IMR-90 (cell line): ENCODE data around the gene DDX10.

ENCODE experiments used
- CEBPB ChIP-seq: IDR thresholded peaks from 2 replicates; pipeline ENCODE4 v1.6.1; 2012; ENCODE audit warnings: low read depth, low read length, improper control_type of control experiment
- FOS ChIP-seq: fragments of 150-350 bp; IDR thresholded peaks from 2 replicates; pipeline ENCODE4 v1.6.1; 2016; ENCODE audit warnings: low read depth, low read length
- MAZ ChIP-seq: IDR thresholded peaks from 2 replicates; pipeline ENCODE4 v1.6.1; 2012; ENCODE audit warnings: low read depth, mild to moderate bottlenecking, low read length, improper control_type of control experiment, moderate library complexity, borderline replicate concordance
- MXI1 ChIP-seq: IDR thresholded peaks from 2 replicates; pipeline ENCODE4 v1.6.1; 2012; ENCODE audit warnings: low read depth, mild to moderate bottlenecking, low read length, moderate library complexity, borderline replicate concordance
- POLR2A ChIP-seq: IDR thresholded peaks from 2 replicates; pipeline ENCODE4 v1.6.1; 2012; ENCODE audit warnings: mild to moderate bottlenecking, low read depth, low read length
- RAD21 ChIP-seq: IDR thresholded peaks from 2 replicates; pipeline ENCODE4 v1.6.1; 2012; ENCODE audit warnings: low read length, improper control_type of control experiment
- TF ChIP-seq, protein P1 (sequence below): conservative IDR thresholded peaks from 2 replicates; pipeline ENCODE4 v1.5.1; 2012; ENCODE audit warnings: mild to moderate bottlenecking, low read depth, low read length, improper control_type of control experiment
- TF ChIP-seq, protein P2 (sequence below): fragments of 150-350 bp; IDR thresholded peaks from 2 replicates; pipeline ENCODE4 v1.6.1; 2017; ENCODE audit warnings: mild to moderate bottlenecking, antibody characterized with exemption, low read length, low read depth
- TF ChIP-seq, protein P3 (sequence below): fragments of 150-350 bp; IDR thresholded peaks from 2 replicates; pipeline ENCODE4 v1.6.1; 2016; ENCODE audit warnings: low read depth, mild to moderate bottlenecking, low read length, moderate library complexity, borderline replicate concordance

DNA sequence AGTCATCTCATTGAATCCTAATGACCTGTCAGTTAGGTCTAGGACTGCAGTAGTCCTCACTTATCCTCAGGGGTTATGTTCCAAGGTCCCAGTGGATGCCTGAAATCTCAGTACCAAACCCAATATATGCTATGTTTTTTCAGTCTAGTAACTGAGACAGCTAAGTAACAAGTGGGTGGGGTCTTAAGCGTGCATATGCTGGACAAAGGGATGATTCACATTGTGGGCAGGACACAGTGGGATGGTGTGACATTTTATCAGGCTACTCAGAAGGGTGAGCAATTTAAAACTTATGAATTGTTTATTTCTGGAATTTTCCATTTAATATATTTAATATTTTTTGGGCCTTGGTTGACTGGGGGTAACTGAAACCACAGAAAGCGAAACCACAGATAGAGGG, 29.0 kb downstream of the DDX10 start:
- TF ChIP-seq CEBPB, result no peak
- TF ChIP-seq MXI1, result no peak
- TF ChIP-seq, protein P1, sequence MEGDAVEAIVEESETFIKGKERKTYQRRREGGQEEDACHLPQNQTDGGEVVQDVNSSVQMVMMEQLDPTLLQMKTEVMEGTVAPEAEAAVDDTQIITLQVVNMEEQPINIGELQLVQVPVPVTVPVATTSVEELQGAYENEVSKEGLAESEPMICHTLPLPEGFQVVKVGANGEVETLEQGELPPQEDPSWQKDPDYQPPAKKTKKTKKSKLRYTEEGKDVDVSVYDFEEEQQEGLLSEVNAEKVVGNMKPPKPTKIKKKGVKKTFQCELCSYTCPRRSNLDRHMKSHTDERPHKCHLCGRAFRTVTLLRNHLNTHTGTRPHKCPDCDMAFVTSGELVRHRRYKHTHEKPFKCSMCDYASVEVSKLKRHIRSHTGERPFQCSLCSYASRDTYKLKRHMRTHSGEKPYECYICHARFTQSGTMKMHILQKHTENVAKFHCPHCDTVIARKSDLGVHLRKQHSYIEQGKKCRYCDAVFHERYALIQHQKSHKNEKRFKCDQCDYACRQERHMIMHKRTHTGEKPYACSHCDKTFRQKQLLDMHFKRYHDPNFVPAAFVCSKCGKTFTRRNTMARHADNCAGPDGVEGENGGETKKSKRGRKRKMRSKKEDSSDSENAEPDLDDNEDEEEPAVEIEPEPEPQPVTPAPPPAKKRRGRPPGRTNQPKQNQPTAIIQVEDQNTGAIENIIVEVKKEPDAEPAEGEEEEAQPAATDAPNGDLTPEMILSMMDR, result no peak
- no peak for TF ChIP-seq RAD21
- TF ChIP-seq, protein P2, sequence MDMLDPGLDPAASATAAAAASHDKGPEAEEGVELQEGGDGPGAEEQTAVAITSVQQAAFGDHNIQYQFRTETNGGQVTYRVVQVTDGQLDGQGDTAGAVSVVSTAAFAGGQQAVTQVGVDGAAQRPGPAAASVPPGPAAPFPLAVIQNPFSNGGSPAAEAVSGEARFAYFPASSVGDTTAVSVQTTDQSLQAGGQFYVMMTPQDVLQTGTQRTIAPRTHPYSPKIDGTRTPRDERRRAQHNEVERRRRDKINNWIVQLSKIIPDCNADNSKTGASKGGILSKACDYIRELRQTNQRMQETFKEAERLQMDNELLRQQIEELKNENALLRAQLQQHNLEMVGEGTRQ, result no peak
- TF ChIP-seq POLR2A, result no peak
- TF ChIP-seq, protein P3, sequence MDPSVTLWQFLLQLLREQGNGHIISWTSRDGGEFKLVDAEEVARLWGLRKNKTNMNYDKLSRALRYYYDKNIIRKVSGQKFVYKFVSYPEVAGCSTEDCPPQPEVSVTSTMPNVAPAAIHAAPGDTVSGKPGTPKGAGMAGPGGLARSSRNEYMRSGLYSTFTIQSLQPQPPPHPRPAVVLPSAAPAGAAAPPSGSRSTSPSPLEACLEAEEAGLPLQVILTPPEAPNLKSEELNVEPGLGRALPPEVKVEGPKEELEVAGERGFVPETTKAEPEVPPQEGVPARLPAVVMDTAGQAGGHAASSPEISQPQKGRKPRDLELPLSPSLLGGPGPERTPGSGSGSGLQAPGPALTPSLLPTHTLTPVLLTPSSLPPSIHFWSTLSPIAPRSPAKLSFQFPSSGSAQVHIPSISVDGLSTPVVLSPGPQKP, result no peak
- no peak for TF ChIP-seq FOS
- no peak for TF ChIP-seq MAZ
